HCT116 (cell line): ENCODE data around the gene SPATA1. TPM values are rescaled to one million over a fixed set of nuclear protein-coding genes. Genes with fewer than 3 reads are reported as not detected.

Experiments
- ATAC-seq: fragments of 200-7000 bp; cut with Tn5 transposase; 2 replicates; pipeline ENCODE4 v1.9.1; 2020; ENCODE audit warnings: mild to moderate bottlenecking, moderate library complexity
- BruUV-seq: library from RNA; stranded (reverse); fragments of 400-500 nt; replicated peaks from 2 replicates; lab custom pipeline; 2021; lab: Mats Ljungman, UMichigan
- CTCF ChIA-PET: fragments of 300-600 bp; sonication (Branson Sonifier 250); formaldehyde crosslinking; loops from one replicate; lab custom pipeline; 2021; ENCODE audit warnings: antibody characterized with exemption; lab: Charles Lee
- POLR2A ChIA-PET: fragments of 300-600, 350-600 bp; sonication (Branson Sonifier 250); formaldehyde crosslinking; loops from one replicate; lab custom pipeline; 2021; ENCODE audit warnings: antibody characterized with exemption; lab: Charles Lee
- RAD21 ChIA-PET, 2 experiments: fragments of 300-600 bp; sonication (Branson Sonifier 250); formaldehyde crosslinking; loops; one replicate each; lab custom pipeline; 2023; ENCODE audit warnings: low total read pairs in 2 of 2; ENCODE audit not compliant: uncharacterized antibody in 2 of 2, unreplicated experiment in 2 of 2, low non-redundant PET in 1 of 2; lab: Charles Lee
- DNase-seq: peaks from one replicate; pipeline ENCODE4 v3.0.0-alpha.2; 2010; ENCODE audit warnings: low read depth, low spot score
- H2AFZ ChIP-seq: fragments of 200-600 bp; shearing (Covaris generic), sonication (generic); 2 replicates; pipeline ENCODE4 v1.6.1; 2017; ENCODE audit warnings: low read depth, mixed run types, mixed read lengths, antibody characterized with exemption, low read length; ENCODE audit not compliant: poor library complexity, severe bottlenecking
- H3K27ac ChIP-seq: 2 replicates; pipeline ENCODE4 v1.5.1; 2012; ENCODE audit warnings: low read depth, low read length
- H3K27me3 ChIP-seq: fragments of 200-600 bp; sonication (generic); 2 replicates; pipeline ENCODE4 v1.6.1; 2016; ENCODE audit warnings: mixed run types, low read length, mixed read lengths; ENCODE audit not compliant: insufficient read depth
- H3K36me3 ChIP-seq, 2 experiments: fragments of 200-500 bp in 1 of 2; fragments of 200-600 bp in 1 of 2; sonication (Bioruptor generic) in 1 of 2; sonication (generic) in 1 of 2; 2 replicates each; pipeline versions ENCODE4 v1.5.1 to v1.6.1; 2014 to 2016; ENCODE audit warnings: low read length in 2 of 2, inconsistent platforms in 1 of 2, mixed read lengths in 1 of 2, mixed run types in 1 of 2; ENCODE audit not compliant: insufficient read depth in 2 of 2, control insufficient read depth in 1 of 2
- H3K4me1 ChIP-seq, 2 experiments: fragments of 200-600 bp in 1 of 2; sonication (generic) in 1 of 2; 2 replicates each; pipeline versions ENCODE4 v1.5.1 to v1.6.1; 2012 to 2017; ENCODE audit warnings: low read length in 2 of 2, inconsistent platforms in 1 of 2, mild to moderate bottlenecking in 1 of 2, mixed read lengths in 1 of 2, mixed run types in 1 of 2, moderate library complexity in 1 of 2; ENCODE audit not compliant: insufficient read depth in 2 of 2, control insufficient read depth in 1 of 2
- H3K4me2 ChIP-seq: fragments of 200-600 bp; sonication (generic); 2 replicates; pipeline ENCODE4 v1.6.1; 2017; ENCODE audit warnings: mixed run types, low read length, mixed read lengths
- H3K4me3 ChIP-seq, 2 experiments: fragments of 200-600 bp in 1 of 2; sonication (generic) in 1 of 2; replicated peaks in 1 of 2; 2 replicates each; pipeline ENCODE4 v1.5.1; 2011 to 2016; ENCODE audit warnings: low read length in 2 of 2, control low read depth in 1 of 2, low read depth in 1 of 2, mild to moderate bottlenecking in 1 of 2, mixed read lengths in 1 of 2, mixed run types in 1 of 2
- H3K79me2 ChIP-seq: fragments of 200-600 bp; sonication (generic); 2 replicates; pipeline ENCODE4 v1.6.1; 2017; ENCODE audit warnings: mild to moderate bottlenecking, mixed run types, low read length, moderate library complexity, mixed read lengths; ENCODE audit not compliant: insufficient read depth
- H3K9ac ChIP-seq: fragments of 200-600 bp; sonication (generic); 2 replicates; pipeline ENCODE4 v1.6.1; 2016; ENCODE audit warnings: low read length, mixed read lengths
- H3K9me2 ChIP-seq: fragments of 200-600 bp; sonication (generic), shearing (Covaris generic); 2 replicates; pipeline ENCODE4 v1.6.1; 2017; ENCODE audit warnings: mixed run types, mild to moderate bottlenecking, moderate library complexity; ENCODE audit not compliant: insufficient read depth
- H3K9me3 ChIP-seq, 2 experiments: fragments of 200-500 bp in 1 of 2; fragments of 200-600 bp in 1 of 2; sonication (Bioruptor generic) in 1 of 2; sonication (generic) in 1 of 2; 2 replicates each; pipeline ENCODE4 v1.6.1; 2014 to 2017; ENCODE audit warnings: low read length in 2 of 2, mixed read lengths in 2 of 2, inconsistent platforms in 1 of 2, low read depth in 1 of 2, mild to moderate bottlenecking in 1 of 2, mixed run types in 1 of 2, moderate library complexity in 1 of 2; ENCODE audit not compliant: control insufficient read depth in 1 of 2, insufficient read depth in 1 of 2
- H4K20me1 ChIP-seq: fragments of 200-600 bp; sonication (generic), shearing (Covaris generic); 2 replicates; pipeline ENCODE4 v1.6.1; 2017; ENCODE audit warnings: mixed run types, mild to moderate bottlenecking, moderate library complexity; ENCODE audit not compliant: insufficient read depth
- CEBPB ChIP-seq: IDR thresholded peaks from 2 replicates; pipeline ENCODE4 v1.6.1; 2012; ENCODE audit warnings: low read depth
- CTCF ChIP-seq, 3 experiments: fragments of 200-600 bp in 1 of 3; sonication (generic) in 1 of 3; IDR thresholded peaks in 2 of 3; conservative IDR thresholded peaks in 1 of 3; 2 replicates each; pipeline ENCODE4 v1.5.1; 2012 to 2017; ENCODE audit warnings: low read depth in 2 of 3, low read length in 2 of 3, antibody characterized with exemption in 1 of 3, borderline replicate concordance in 1 of 3, control low read depth in 1 of 3, mild to moderate bottlenecking in 1 of 3, mixed read lengths in 1 of 3, mixed run types in 1 of 3, moderate library complexity in 1 of 3; ENCODE audit not compliant: insufficient read depth in 1 of 3
- EZH2 ChIP-seq: fragments of 200-600 bp; sonication (generic); IDR thresholded peaks from 2 replicates; pipeline ENCODE4 v1.6.1; 2017; ENCODE audit warnings: antibody characterized with exemption, mixed run types
- POLR2A ChIP-seq: IDR thresholded peaks from 2 replicates; pipeline ENCODE4 v1.7.0; 2011; ENCODE audit warnings: borderline replicate concordance; ENCODE audit not compliant: insufficient read depth, insufficient read length; ENCODE audit errors: extremely low read depth
- POLR2AphosphoS5 ChIP-seq: IDR thresholded peaks from 2 replicates; pipeline ENCODE4 v1.6.1; 2011; ENCODE audit warnings: mild to moderate bottlenecking, low read depth, low read length, moderate library complexity
- REST ChIP-seq: IDR thresholded peaks from 2 replicates; pipeline ENCODE4 v1.6.1; 2012; ENCODE audit warnings: low read depth
- SRF ChIP-seq: IDR thresholded peaks from 2 replicates; pipeline ENCODE4 v1.6.1; 2012; ENCODE audit warnings: low read depth
- TCF7L2 ChIP-seq: IDR thresholded peaks from 2 replicates; pipeline ENCODE4 v1.7.0; 2011; ENCODE audit warnings: borderline replicate concordance, inconsistent platforms; ENCODE audit not compliant: insufficient read depth, insufficient read length; ENCODE audit errors: extremely low read depth
- intact Hi-C: fragments of 100-400 bp; cut with micrococcal nuclease; formaldehyde crosslinking; loops from 2 replicates; pipeline ENCODE4 v1.10.0; 2022
- total RNA-seq: library from RNA; stranded (reverse); gene quantifications from one replicate; pipeline ENCODE4 v1.2.1, GENCODE V29; 2021; ENCODE audit not compliant: unreplicated experiment

The SPATA1 gene
- total RNA-seq, 1 experiment from 2014 or later, result 3.1 TPM

- TF ChIP-seq EZH2 (no peak), CTCF (IDR thresholded peaks at IDR 0.05 in 2 of 3, conservative IDR thresholded peaks at IDR 0.05 in 1 of 3; ENCODE audit: borderline replicate concordance in 1 of 3, insufficient read depth in 1 of 3, low read depth in 2 of 3, low read length in 2 of 3) (no peak)
Observed at GRCh38 chr1:84598846-84599741, 92.9 kb downstream of the SPATA1 start (continued).

GRCh38 chr1:84600796-84601195, 94.6 kb downstream of the SPATA1 start:
- no peak for DNase-seq
- no peak overlapping the region for H3K9ac ChIP-seq
- no peak overlapping the region for H3K4me3 ChIP-seq
- no peak for TF ChIP-seq TCF7L2
- TF ChIP-seq REST, result no peak
- TF ChIP-seq SRF, result no peak
- TF ChIP-seq CEBPB, result no peak
- TF ChIP-seq POLR2AphosphoS5, result no peak
- TF ChIP-seq POLR2A, result no peak
- H3K9me2 ChIP-seq, result no peaks in the 10 kb centered on the region
- peaks cover 39 to 71% of the 10 kb centered on the region in 2 experiments for H3K4me1 ChIP-seq
- H3K4me2 ChIP-seq, result no peak overlapping the region
- H3K27me3 ChIP-seq, result no peaks in the 10 kb centered on the region
- ATAC-seq, result no peak
- no peaks in the 10 kb centered on the region for H3K36me3 ChIP-seq
- ChIA-PET POLR2A (no interaction called here), RAD21 (no interaction called here), CTCF (interaction anchor here (2.1 kb wide), 1 partner anchor 158 kb away, joined by 5 read pairs; no protein-coding TSS in a partner anchor)
- BruUV-seq, result no TSS peak
- no peaks in the 10 kb centered on the region for H4K20me1 ChIP-seq
- intact Hi-C loops, result loop anchor here (5.0 to 10.0 kb wide), 3 partner anchors 96 to 334 kb away; partner anchors contain the start of genes GNG5 and SPATA1
- peak overlapping the region; percentile 14 for H2AFZ ChIP-seq
- no peak overlapping the region for H3K27ac ChIP-seq
- no peaks in the 10 kb centered on the region for H3K79me2 ChIP-seq
- peaks cover 6 to 7% of the 10 kb centered on the region in 2 experiments; a peak in 2 of 4 replicates for H3K9me3 ChIP-seq
